ENCODE measurements around the gene NOSTRIN.
"Not testable (repeated sequence)": the region's sequence is repeated elsewhere in the genome, so short reads cannot be mapped to it uniquely, and the experiment has no call there.

DNA sequence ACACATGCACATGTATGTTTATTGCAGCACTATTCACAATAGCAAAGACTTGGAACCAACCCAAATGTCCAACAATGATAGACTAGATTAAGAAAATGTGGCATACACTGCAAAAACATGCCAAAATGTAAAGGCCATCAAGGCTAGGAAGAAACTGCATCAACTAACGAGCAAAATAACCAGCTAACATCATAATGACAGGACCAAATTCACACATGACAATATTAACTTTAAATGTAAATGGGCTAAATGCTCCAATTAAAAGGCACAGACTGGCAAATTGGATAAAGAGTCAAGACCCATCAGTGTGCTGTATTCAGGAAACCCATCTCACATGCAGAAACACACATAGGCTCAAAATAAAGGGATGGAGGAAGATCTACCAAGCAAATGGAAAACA lies 64.7 kb downstream of the NOSTRIN start:
- TF ChIP-seq, protein P1, sequence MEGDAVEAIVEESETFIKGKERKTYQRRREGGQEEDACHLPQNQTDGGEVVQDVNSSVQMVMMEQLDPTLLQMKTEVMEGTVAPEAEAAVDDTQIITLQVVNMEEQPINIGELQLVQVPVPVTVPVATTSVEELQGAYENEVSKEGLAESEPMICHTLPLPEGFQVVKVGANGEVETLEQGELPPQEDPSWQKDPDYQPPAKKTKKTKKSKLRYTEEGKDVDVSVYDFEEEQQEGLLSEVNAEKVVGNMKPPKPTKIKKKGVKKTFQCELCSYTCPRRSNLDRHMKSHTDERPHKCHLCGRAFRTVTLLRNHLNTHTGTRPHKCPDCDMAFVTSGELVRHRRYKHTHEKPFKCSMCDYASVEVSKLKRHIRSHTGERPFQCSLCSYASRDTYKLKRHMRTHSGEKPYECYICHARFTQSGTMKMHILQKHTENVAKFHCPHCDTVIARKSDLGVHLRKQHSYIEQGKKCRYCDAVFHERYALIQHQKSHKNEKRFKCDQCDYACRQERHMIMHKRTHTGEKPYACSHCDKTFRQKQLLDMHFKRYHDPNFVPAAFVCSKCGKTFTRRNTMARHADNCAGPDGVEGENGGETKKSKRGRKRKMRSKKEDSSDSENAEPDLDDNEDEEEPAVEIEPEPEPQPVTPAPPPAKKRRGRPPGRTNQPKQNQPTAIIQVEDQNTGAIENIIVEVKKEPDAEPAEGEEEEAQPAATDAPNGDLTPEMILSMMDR (IDR thresholded peaks at IDR 0.05): not testable (repeated sequence)
- TF ChIP-seq POLR2A (IDR thresholded peaks at IDR 0.05): not testable (repeated sequence)
